ENCODE data around the gene GAPDHS. TPM values are rescaled to one million over a fixed set of nuclear protein-coding genes. Genes with fewer than 3 reads are reported as not detected.

GAPDHS gene
- total and polyA plus RNA-seq, 12 donors, result not detected

DNA sequence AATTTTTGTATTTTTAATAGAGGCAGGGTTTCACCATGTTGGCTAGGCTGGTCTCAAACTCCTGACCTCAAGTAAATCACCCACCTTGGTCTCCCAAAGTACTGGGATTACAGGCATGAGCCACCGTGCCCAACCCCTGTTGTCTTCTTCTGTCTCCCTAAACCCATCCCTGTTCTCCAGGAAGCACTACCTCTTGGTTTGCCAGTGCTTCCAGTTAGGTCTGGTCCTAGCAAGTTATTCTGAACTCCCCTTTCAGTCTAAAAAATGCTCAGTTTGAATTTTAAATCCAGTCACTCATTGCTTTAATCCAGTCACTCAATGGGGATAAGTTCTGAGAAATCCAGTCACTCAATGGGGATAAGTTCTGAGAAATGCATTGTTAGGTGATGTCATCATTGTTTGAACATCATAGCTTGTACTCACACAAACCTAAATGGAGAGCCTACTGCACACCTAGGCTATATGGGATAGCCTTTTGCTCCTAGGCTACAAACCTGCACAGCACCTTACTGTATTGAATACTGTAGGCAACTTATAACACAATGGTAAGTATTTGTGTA is 38.2 kb downstream of the GAPDHS start:
- TF ChIP-seq, protein P1, sequence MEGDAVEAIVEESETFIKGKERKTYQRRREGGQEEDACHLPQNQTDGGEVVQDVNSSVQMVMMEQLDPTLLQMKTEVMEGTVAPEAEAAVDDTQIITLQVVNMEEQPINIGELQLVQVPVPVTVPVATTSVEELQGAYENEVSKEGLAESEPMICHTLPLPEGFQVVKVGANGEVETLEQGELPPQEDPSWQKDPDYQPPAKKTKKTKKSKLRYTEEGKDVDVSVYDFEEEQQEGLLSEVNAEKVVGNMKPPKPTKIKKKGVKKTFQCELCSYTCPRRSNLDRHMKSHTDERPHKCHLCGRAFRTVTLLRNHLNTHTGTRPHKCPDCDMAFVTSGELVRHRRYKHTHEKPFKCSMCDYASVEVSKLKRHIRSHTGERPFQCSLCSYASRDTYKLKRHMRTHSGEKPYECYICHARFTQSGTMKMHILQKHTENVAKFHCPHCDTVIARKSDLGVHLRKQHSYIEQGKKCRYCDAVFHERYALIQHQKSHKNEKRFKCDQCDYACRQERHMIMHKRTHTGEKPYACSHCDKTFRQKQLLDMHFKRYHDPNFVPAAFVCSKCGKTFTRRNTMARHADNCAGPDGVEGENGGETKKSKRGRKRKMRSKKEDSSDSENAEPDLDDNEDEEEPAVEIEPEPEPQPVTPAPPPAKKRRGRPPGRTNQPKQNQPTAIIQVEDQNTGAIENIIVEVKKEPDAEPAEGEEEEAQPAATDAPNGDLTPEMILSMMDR (IDR thresholded peaks at IDR 0.05), result no peak
- intact Hi-C loops (cut with DNase I), result no loop called here

DNA sequence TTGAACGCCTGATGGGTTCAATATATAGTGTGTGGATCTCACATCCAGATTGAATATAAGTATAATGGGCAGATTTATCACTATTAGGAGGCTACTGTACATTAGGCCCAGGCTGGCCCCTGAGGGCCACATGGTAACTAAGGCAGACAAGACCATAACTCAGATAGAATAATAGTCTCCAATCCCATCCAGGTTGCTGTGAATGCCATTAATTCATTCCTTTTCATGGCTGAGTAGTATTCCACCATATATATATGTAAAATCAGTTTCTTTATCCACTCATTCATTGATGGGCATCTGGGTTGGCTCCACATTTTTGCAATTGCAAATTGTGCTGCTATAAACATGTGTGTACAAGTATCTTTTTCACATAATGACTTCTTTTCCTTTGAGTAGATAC is 44.7 kb downstream of the GAPDHS start:
- ATAC-seq (no peak), DNase-seq (no peak)
- intact Hi-C loops (cut with DNase I), result no loop called here
- Histone ChIP-seq H3K36me3 (no peaks in the 10 kb centered on the region), H3K4me3 (no peak overlapping the region), H3K27me3 (peaks cover 0 to 14% (median 5%) of the 10 kb centered on the region in 7 donors), H3K27ac (no peak overlapping the region), H3K9me3 (peaks cover 0 to 26% (median 9%) of the 10 kb centered on the region in 11 donors), H3K4me1 (no peaks in the 10 kb centered on the region)
- TF ChIP-seq, protein P1 (IDR thresholded peaks at IDR 0.05), result no peak
- WGBS, 2 donors, result 76 to 85% methylated on average over 1 of the region's 1 CpG

More for the DNA sequence above, 38.2 kb downstream of the GAPDHS start:
- no peak for DNase-seq
- Histone ChIP-seq H3K27me3 (peaks cover 0 to 35% (median 15%) of the 10 kb centered on the region in 7 donors), H3K4me3 (no peak overlapping the region), H3K36me3 (no peaks in the 10 kb centered on the region), H3K9me3 (peaks cover 0 to 18% (median 9%) of the 10 kb centered on the region in 11 donors), H3K4me1 (no peaks in the 10 kb centered on the region), H3K27ac (no peak overlapping the region)
- WGBS, 2 donors, result 84 to 96% methylated on average over 1 of the region's 1 CpG
- ATAC-seq, result no peak

DNA sequence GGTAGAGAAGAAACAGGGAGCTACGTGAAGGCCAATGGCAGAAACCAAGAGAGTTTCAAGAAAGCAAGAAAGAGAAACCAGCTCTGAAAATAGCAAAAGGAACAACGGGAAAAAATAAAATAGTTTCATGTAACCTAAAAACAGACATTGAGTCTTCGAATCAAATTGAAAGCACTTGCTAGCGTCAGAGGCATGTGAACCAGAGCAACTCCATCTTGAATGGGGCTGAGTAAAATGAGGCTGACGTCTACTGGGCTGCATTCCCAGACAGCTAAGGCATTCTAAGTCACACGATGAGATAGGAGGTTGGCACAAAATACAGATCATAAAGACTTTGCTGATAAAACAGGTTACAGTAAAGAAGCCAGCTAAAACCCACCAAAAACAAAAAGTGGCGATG is 45.5 kb downstream of the GAPDHS start:
- ATAC-seq (no peak), DNase-seq (no peak)
- H3K4me1 ChIP-seq, result no peaks in the 10 kb centered on the region
- TF ChIP-seq, protein P1 (IDR thresholded peaks at IDR 0.05), result no peak
- peaks cover 0 to 17% (median 8%) of the 10 kb centered on the region in 7 donors for H3K27me3 ChIP-seq
- WGBS, 2 donors, result 58 to 68% methylated on average over 7 of the region's 7 CpGs
- intact Hi-C loops (cut with DNase I), result no loop called here
- peaks cover 0 to 26% (median 9%) of the 10 kb centered on the region in 11 donors for H3K9me3 ChIP-seq
- H3K27ac ChIP-seq, result no peak overlapping the region
- no peak overlapping the region for H3K4me3 ChIP-seq
- no peaks in the 10 kb centered on the region for H3K36me3 ChIP-seq

DNA sequence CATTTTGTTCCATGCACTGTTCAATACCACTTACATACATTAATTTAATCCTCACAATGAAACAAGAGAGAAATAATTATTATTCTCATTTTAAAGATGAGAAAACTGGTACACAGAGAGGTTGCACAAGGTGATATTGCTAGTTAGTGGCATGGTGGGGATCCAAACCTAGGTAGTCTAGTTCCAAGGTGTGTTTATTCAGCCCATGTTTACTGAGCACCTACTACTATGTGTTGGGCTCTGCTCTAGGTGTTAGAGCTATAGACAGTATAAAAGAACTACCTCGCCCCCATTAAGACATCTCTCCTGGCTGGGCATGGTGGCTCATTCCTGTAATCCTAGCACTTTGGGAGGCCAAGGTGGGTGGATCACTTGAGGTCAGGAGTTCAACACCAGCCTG is 49.5 kb downstream of the GAPDHS start:
- H3K4me1 ChIP-seq, result no peaks in the 10 kb centered on the region
- no peak overlapping the region for H3K4me3 ChIP-seq
- no peak overlapping the region for H3K27ac ChIP-seq
- DNase-seq, result no peak
- H3K27me3 ChIP-seq, result peaks cover 0 to 44% (median 25%) of the 10 kb centered on the region in 7 donors
- intact Hi-C loops (cut with DNase I), result no loop called here
- TF ChIP-seq, protein P1 (IDR thresholded peaks at IDR 0.05), result no peak
- 76 to 78% methylated on average over 1 of the region's 1 CpG for WGBS, 2 donors
- H3K9me3 ChIP-seq, result no peaks in the 10 kb centered on the region
- no peaks in the 10 kb centered on the region for H3K36me3 ChIP-seq
- no peak for ATAC-seq
